HepG2 (cell line): ENCODE measurements around the gene GPR62.

Experiments used
- AGO1 ChIP-seq: fragments of 200-400 bp; formaldehyde crosslinking; IDR thresholded peaks from 2 replicates; pipeline ENCODE4 v1.6.1; 2017; ENCODE audit warnings: mild to moderate bottlenecking, low read depth, low read length, moderate library complexity; ENCODE audit not compliant: poor library complexity, severe bottlenecking
- ATF4 ChIP-seq, 2 experiments: fragments of 450-650 bp in 1 of 2; sonication (generic) in 1 of 2; formaldehyde crosslinking; IDR thresholded peaks; 2 replicates each; pipeline versions ENCODE4 v1.5.0 to v1.8.0; 2020 to 2022; ENCODE audit warnings: mild to moderate bottlenecking in 1 of 2, missing genetic modification reagents in 1 of 2
- CTCF ChIP-seq: sonication (generic); formaldehyde crosslinking; IDR thresholded peaks from 2 replicates; pipeline ENCODE4 v1.5.0; 2020; ENCODE audit warnings: mild to moderate bottlenecking, missing genetic modification reagents, moderate library complexity
- HMG20A ChIP-seq: IDR thresholded peaks from 2 replicates; pipeline ENCODE4 v1.6.1; 2016; ENCODE audit warnings: borderline replicate concordance
- HNRNPUL1 ChIP-seq: fragments of 200-400 bp; formaldehyde crosslinking; IDR thresholded peaks from 2 replicates; pipeline ENCODE4 v1.6.1; 2017; ENCODE audit warnings: low read depth, mild to moderate bottlenecking, low read length, moderate library complexity
- IRF9 ChIP-seq: sonication (generic); formaldehyde crosslinking; IDR thresholded peaks from 2 replicates; pipeline ENCODE4 v1.8.0; 2022; ENCODE audit warnings: missing genetic modification reagents, mild to moderate bottlenecking, borderline replicate concordance
- NFIB ChIP-seq: sonication (generic); formaldehyde crosslinking; IDR thresholded peaks from 2 replicates; pipeline ENCODE4 v1.9.0; 2021; ENCODE audit warnings: missing genetic modification reagents, mild to moderate bottlenecking, borderline replicate concordance
- REST ChIP-seq, 2 experiments: IDR thresholded peaks; 2 replicates each; pipeline ENCODE4 v1.6.1; 2011 to 2012; ENCODE audit warnings: low read length in 2 of 2, borderline replicate concordance in 1 of 2, low read depth in 1 of 2, mild to moderate bottlenecking in 1 of 2, moderate library complexity in 1 of 2
- ZNF124 ChIP-seq: sonication (generic); formaldehyde crosslinking; IDR thresholded peaks from 2 replicates; pipeline ENCODE4 v1.4.0; 2020; ENCODE audit warnings: missing genetic modification reagents
- ZNF34 ChIP-seq: sonication (generic); formaldehyde crosslinking; IDR thresholded peaks from 2 replicates; pipeline ENCODE4 v1.4.0; 2020; ENCODE audit warnings: mild to moderate bottlenecking, missing genetic modification reagents, borderline replicate concordance
- ZNF850 ChIP-seq: sonication (generic); formaldehyde crosslinking; conservative IDR thresholded peaks from 2 replicates; pipeline ENCODE4 v1.9.0; 2021; ENCODE audit warnings: mild to moderate bottlenecking, missing genetic modification reagents
- TF ChIP-seq, protein P1 (sequence below): fragments of 450-650 bp; IDR thresholded peaks from 2 replicates; pipeline ENCODE4 v1.6.1; 2017; ENCODE audit warnings: mild to moderate bottlenecking

GRCh38 chr3:51980253-51980652, 25.1 kb downstream of the GPR62 start:
- TF ChIP-seq, protein P1, sequence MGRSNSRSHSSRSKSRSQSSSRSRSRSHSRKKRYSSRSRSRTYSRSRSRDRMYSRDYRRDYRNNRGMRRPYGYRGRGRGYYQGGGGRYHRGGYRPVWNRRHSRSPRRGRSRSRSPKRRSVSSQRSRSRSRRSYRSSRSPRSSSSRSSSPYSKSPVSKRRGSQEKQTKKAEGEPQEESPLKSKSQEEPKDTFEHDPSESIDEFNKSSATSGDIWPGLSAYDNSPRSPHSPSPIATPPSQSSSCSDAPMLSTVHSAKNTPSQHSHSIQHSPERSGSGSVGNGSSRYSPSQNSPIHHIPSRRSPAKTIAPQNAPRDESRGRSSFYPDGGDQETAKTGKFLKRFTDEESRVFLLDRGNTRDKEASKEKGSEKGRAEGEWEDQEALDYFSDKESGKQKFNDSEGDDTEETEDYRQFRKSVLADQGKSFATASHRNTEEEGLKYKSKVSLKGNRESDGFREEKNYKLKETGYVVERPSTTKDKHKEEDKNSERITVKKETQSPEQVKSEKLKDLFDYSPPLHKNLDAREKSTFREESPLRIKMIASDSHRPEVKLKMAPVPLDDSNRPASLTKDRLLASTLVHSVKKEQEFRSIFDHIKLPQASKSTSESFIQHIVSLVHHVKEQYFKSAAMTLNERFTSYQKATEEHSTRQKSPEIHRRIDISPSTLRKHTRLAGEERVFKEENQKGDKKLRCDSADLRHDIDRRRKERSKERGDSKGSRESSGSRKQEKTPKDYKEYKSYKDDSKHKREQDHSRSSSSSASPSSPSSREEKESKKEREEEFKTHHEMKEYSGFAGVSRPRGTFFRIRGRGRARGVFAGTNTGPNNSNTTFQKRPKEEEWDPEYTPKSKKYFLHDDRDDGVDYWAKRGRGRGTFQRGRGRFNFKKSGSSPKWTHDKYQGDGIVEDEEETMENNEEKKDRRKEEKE, result no peak
- TF ChIP-seq CTCF, result no peak
- TF ChIP-seq ZNF850 (CRISPR knock-in tag), result no peak
- no peak for TF ChIP-seq IRF9 (CRISPR knock-in tag)
- no peak for TF ChIP-seq ZNF124 (CRISPR knock-in tag)
- TF ChIP-seq AGO1, result no peak
- no peak for TF ChIP-seq HNRNPUL1
- no peak for TF ChIP-seq HMG20A (CRISPR knock-in tag)
- TF ChIP-seq ATF4 (CRISPR knock-in tag; IDR thresholded peaks at IDR 0.05), result no peak
- no peak for TF ChIP-seq ZNF34
- TF ChIP-seq NFIB (CRISPR knock-in tag), result no peak
- no peak for TF ChIP-seq REST (IDR thresholded peaks at IDR 0.05; ENCODE audit: borderline replicate concordance in 1 of 2, low read depth in 1 of 2, low read length in 2 of 2)
